SK-N-SH (cell line): ENCODE measurements around the gene PHF12. TPM values are rescaled to one million over a fixed set of nuclear protein-coding genes. Genes with fewer than 3 reads are reported as not detected.

Experiments used
- CTCF ChIA-PET: fragments of 300-600, 350-600 bp; formaldehyde crosslinking; extraction: SDS; loops from one replicate; lab custom pipeline; 2021; lab: Yijun Ruan, JAX
- POLR2A ChIA-PET: fragments of 350-600 bp; sonication (Branson Sonifier 250); formaldehyde crosslinking; extraction: SDS; loops from one replicate; lab custom pipeline; 2020; ENCODE audit warnings: antibody characterized with exemption, inconsistent platforms; lab: Yijun Ruan, JAX
- DNase-seq: peaks from one replicate; pipeline ENCODE4 v3.0.0; 2012
- H2AFZ ChIP-seq: fragments of 200-600 bp; sonication (generic); 2 replicates; pipeline ENCODE4 v1.8.1; 2016; ENCODE audit warnings: antibody characterized with exemption, mild to moderate bottlenecking, low read depth
- H3F3A ChIP-seq: fragments of 200-600 bp; sonication (generic); replicated peaks from 2 replicates; pipeline ENCODE3; 2016; ENCODE audit warnings: antibody characterized with exemption, mild to moderate bottlenecking; ENCODE audit not compliant: insufficient read depth
- H3K27ac ChIP-seq, 2 experiments: fragments of 200-500 bp in 1 of 2; fragments of 200-600 bp in 1 of 2; sonication (Bioruptor generic) in 1 of 2; sonication (generic), shearing (Covaris generic) in 1 of 2; 2 replicates each; pipeline versions ENCODE4 v1.5.1 to v1.6.1; 2014 to 2016; ENCODE audit warnings: low read depth in 2 of 2, inconsistent platforms in 1 of 2, low read length in 1 of 2, mild to moderate bottlenecking in 1 of 2, mixed read lengths in 1 of 2
- H3K27me3 ChIP-seq: fragments of 200-600 bp; sonication (generic), shearing (Covaris generic); 2 replicates; pipeline ENCODE4 v1.6.1; 2016; ENCODE audit warnings: mixed run types; ENCODE audit not compliant: insufficient read depth
- H3K36me3 ChIP-seq, 2 experiments: fragments of 200-500 bp in 1 of 2; fragments of 200-600 bp in 1 of 2; sonication (Bioruptor generic) in 1 of 2; sonication (generic) in 1 of 2; replicated peaks in 1 of 2; 2 replicates each; pipeline versions ENCODE3 to v1.5.1; 2014 to 2016; ENCODE audit warnings: low read length in 1 of 2, mild to moderate bottlenecking in 1 of 2; ENCODE audit not compliant: insufficient read depth in 2 of 2, control insufficient read depth in 1 of 2
- H3K4me1 ChIP-seq, 2 experiments: fragments of 200-500 bp in 1 of 2; fragments of 200-600 bp in 1 of 2; sonication (Bioruptor generic) in 1 of 2; sonication (generic), shearing (Covaris generic) in 1 of 2; 2 replicates each; pipeline versions ENCODE4 v1.5.1 to v1.6.1; 2014 to 2016; ENCODE audit warnings: low read depth in 1 of 2, low read length in 1 of 2, mixed run types in 1 of 2; ENCODE audit not compliant: insufficient read depth in 2 of 2, control insufficient read depth in 1 of 2
- H3K4me2 ChIP-seq: fragments of 200-600 bp; sonication (generic), shearing (Covaris generic); 2 replicates; pipeline ENCODE4 v1.6.1; 2017; ENCODE audit warnings: mixed run types
- H3K4me3 ChIP-seq, 2 experiments: fragments of 200-500 bp in 1 of 2; fragments of 200-600 bp in 1 of 2; sonication (Bioruptor generic) in 1 of 2; sonication (generic), shearing (Covaris generic) in 1 of 2; 2 replicates each; pipeline versions ENCODE4 v1.5.1 to v1.8.1; 2014 to 2016; ENCODE audit warnings: low read depth in 2 of 2, inconsistent platforms in 1 of 2, low read length in 1 of 2, mild to moderate bottlenecking in 1 of 2, mixed read lengths in 1 of 2, moderate library complexity in 1 of 2
- H3K79me2 ChIP-seq: fragments of 200-600 bp; sonication (generic); 2 replicates; pipeline ENCODE4 v1.8.1; 2017; ENCODE audit warnings: mild to moderate bottlenecking; ENCODE audit not compliant: insufficient read depth
- H3K9ac ChIP-seq: fragments of 200-600 bp; sonication (generic); 2 replicates; pipeline ENCODE4 v1.6.1; 2017; ENCODE audit warnings: mixed run types
- H3K9me2 ChIP-seq: fragments of 200-600 bp; sonication (generic); 2 replicates; pipeline ENCODE4 v1.6.1; 2017; ENCODE audit warnings: mixed run types
- H3K9me3 ChIP-seq: fragments of 200-600 bp; sonication (generic); 2 replicates; pipeline ENCODE4 v1.6.1; 2017; ENCODE audit warnings: mixed run types, mild to moderate bottlenecking, moderate library complexity
- H4K20me1 ChIP-seq: fragments of 200-600 bp; sonication (generic); 2 replicates; pipeline ENCODE4 v1.6.1; 2017; ENCODE audit warnings: mild to moderate bottlenecking, mixed run types; ENCODE audit not compliant: insufficient read depth
- GATA2 ChIP-seq: sonication (generic); formaldehyde crosslinking; IDR thresholded peaks from 2 replicates; pipeline ENCODE4 v1.5.0; 2020; ENCODE audit warnings: mild to moderate bottlenecking, missing genetic modification reagents
- IRF3 ChIP-seq: fragments of 150-350 bp; IDR thresholded peaks from 2 replicates; pipeline ENCODE4 v1.6.1; 2016; ENCODE audit warnings: mild to moderate bottlenecking, low read depth, low read length
- JUND ChIP-seq: IDR thresholded peaks from 2 replicates; pipeline ENCODE4 v1.4.0; 2012
- MAX ChIP-seq: IDR thresholded peaks from 2 replicates; pipeline ENCODE4 v1.4.0; 2012; ENCODE audit warnings: low read depth
- MEF2A ChIP-seq: IDR thresholded peaks from 2 replicates; pipeline ENCODE4 v1.4.0; 2012; ENCODE audit warnings: low read depth, borderline replicate concordance
- MXI1 ChIP-seq: IDR thresholded peaks from 2 replicates; pipeline ENCODE4 v1.6.1; 2012; ENCODE audit warnings: mild to moderate bottlenecking, low read depth, low read length, improper control_type of control experiment
- NFIC ChIP-seq: IDR thresholded peaks from 2 replicates; pipeline ENCODE4 v1.4.0; 2012; ENCODE audit warnings: borderline replicate concordance
- NRF1 ChIP-seq: IDR thresholded peaks from 2 replicates; pipeline ENCODE4 v1.6.1; 2012; ENCODE audit warnings: low read depth, mild to moderate bottlenecking, low read length
- PBX3 ChIP-seq: IDR thresholded peaks from 2 replicates; pipeline ENCODE4; 2012
- RAD21 ChIP-seq: IDR thresholded peaks from 2 replicates; pipeline ENCODE4 v1.6.1; 2012; ENCODE audit warnings: mild to moderate bottlenecking, low read length
- RCOR1 ChIP-seq: fragments of 150-350 bp; IDR thresholded peaks from 2 replicates; pipeline ENCODE4 v1.6.1; 2017; ENCODE audit warnings: antibody characterized with exemption, low read length
- TEAD4 ChIP-seq: IDR thresholded peaks from 2 replicates; pipeline ENCODE4 v1.4.0; 2012; ENCODE audit warnings: mild to moderate bottlenecking, borderline replicate concordance; ENCODE audit not compliant: insufficient read depth
- USF1 ChIP-seq: IDR thresholded peaks from 2 replicates; pipeline ENCODE4 v1.4.0; 2012; ENCODE audit warnings: low read depth, borderline replicate concordance
- YY1 ChIP-seq: IDR thresholded peaks from 2 replicates; pipeline ENCODE4 v1.4.0; 2012; ENCODE audit warnings: low read depth, mild to moderate bottlenecking
- WGBS: methylation state at CpG from one replicate; pipeline ENCODE4 v1.1.6; 2017; ENCODE audit warnings: low lambda C conversion rate; 5-methylcytosine and 5-hydroxymethylcytosine counted together
- polyA plus RNA-seq, 3 experiments: library from polyadenylated mRNA; depleted of rRNA; stranded (reverse); fragments of >200 nt; gene quantifications; 2 replicates each; pipeline ENCODE4 v1.2.3, GENCODE V29; 2012

Gene PHF12
- polyA plus RNA-seq, 1 of the 3 experiments (the other 2 are of a cell fraction) = 24.0 TPM

- Histone ChIP-seq H3K36me3 (no peaks in the 10 kb centered on the region), H3K4me1 (peaks cover 0 to 74% of the 10 kb centered on the region in 2 experiments; a peak in 3 of 4 replicates), H3F3A (no peaks in the 10 kb centered on the region), H2AFZ (no peak overlapping the region), H3K4me2 (no peak overlapping the region), H3K27ac (peak overlapping the region in 1 of 2 experiments; percentile 29; a peak in 1 of 4 replicates), H3K27me3 (peaks cover 4% of the 10 kb centered on the region; the same call in 1 of the 2 replicates), H3K4me3 (no peak overlapping the region), H3K9ac (no peak overlapping the region), H4K20me1 (0 out of 2 replicates have a peak, but pooled peaks cover 4% of the 10 kb centered on the region), H3K9me3 (no peaks in the 10 kb centered on the region), H3K79me2 (no peaks in the 10 kb centered on the region), H3K9me2 (no peaks in the 10 kb centered on the region)
- ChIA-PET POLR2A (interaction anchor here (1.5 kb wide), 1 partner anchor 22 kb away, joined by 3 read pairs; no protein-coding TSS in a partner anchor), CTCF (interaction anchor here (10.2 kb wide), 1 partner anchor 138 kb away, joined by 341 read pairs; no protein-coding TSS in a partner anchor)
- DNase-seq = no peak
- no peak for TF ChIP-seq NFIC
- no peak for TF ChIP-seq PBX3
- TF ChIP-seq RCOR1 = no peak
- no peak for TF ChIP-seq JUND
- no peak for TF ChIP-seq IRF3
- TF ChIP-seq MXI1 = no peak
- TF ChIP-seq YY1 = no peak
- no peak for TF ChIP-seq TEAD4
- TF ChIP-seq RAD21 = no peak
- no peak for TF ChIP-seq MAX
- 60% methylated on average over 5 of the region's 5 CpGs for WGBS
These were observed 24.3 kb upstream of the PHF12 start for GRCh38 chr17:28975646-28976045.

GRCh38 chr17:28975031-28975430 is 23.7 kb upstream of the PHF12 start:
- Histone ChIP-seq H3K27me3 (peaks cover 4% of the 10 kb centered on the region; the same call in 1 of the 2 replicates), H3K36me3 (no peaks in the 10 kb centered on the region), H3F3A (no peaks in the 10 kb centered on the region), H3K4me2 (no peak overlapping the region), H2AFZ (no peak overlapping the region), H3K9me3 (no peaks in the 10 kb centered on the region), H4K20me1 (0 out of 2 replicates have a peak, but pooled peaks cover 4% of the 10 kb centered on the region), H3K9me2 (no peaks in the 10 kb centered on the region), H3K27ac (peak overlapping the region in 1 of 2 experiments; percentile 96; a peak in 2 of 4 replicates), H3K4me1 (peaks cover 0 to 81% of the 10 kb centered on the region in 2 experiments; a peak in 3 of 4 replicates), H3K9ac (no peak overlapping the region), H3K79me2 (no peaks in the 10 kb centered on the region), H3K4me3 (no peak overlapping the region)
- no peak for DNase-seq
- CTCF ChIA-PET = interaction anchor here (2.7 to 10.2 kb wide), 3 partner anchors 11 to 138 kb away, joined by 11 to 341 read pairs (median 20); no protein-coding TSS in a partner anchor
- POLR2A ChIA-PET = interaction anchor here (1.5 kb wide), 1 partner anchor 21 kb away, joined by 3 read pairs; no protein-coding TSS in a partner anchor
- WGBS = 88% methylated on average over 2 of the region's 2 CpGs
- TF ChIP-seq USF1 (no peak), GATA2 (CRISPR knock-in tag) (no peak), NRF1 (no peak), MEF2A (no peak)
